ENCODE results near the gene NCAM1. TPM values are rescaled to one million over a fixed set of nuclear protein-coding genes. Genes with fewer than 3 reads are reported as not detected.

Gene NCAM1
- total RNA-seq, 1 donor from 2014 or later: 226 TPM

DNA sequence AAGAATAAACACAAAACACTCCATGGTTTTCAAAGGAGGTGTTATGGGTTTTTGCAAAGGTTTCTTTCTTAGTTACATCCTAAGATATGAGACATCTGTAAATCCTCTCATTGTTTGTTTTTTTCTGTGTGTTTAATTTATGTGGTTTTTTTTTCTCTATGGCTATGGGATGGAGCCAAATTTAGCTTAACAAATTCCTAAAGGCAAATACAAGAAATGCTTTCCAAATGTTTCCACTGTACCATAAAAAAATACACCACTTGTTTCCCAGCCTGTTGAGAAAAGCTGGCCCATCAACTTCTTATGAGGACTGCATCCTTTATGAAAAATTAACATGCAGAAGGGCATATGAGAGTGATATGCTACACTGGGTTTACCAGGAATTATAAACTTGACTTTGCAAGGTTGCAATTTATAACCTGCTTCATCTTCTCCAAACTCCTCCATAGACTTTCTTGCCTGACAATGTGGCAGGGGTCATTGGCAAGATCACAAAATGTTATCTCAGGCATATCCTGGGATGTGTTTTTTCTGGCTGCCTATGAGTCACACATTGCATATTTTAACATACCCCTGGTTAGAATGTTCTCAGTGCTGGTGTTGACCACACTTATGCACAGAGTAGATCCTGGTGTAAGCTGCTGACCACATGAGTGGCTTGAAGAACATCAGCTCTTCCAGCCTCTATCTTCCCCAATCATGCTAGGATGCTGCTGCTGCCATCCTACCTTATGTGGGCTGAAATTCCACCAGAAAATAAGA is 215.6 kb downstream of the NCAM1 start:
- ATAC-seq (ENCODE audit: poor library complexity): no peak
- intact Hi-C loops (cut with DNase I): no loop called here

GRCh38 chr11:113177671-113178070 is 216.5 kb downstream of the NCAM1 start:
- no peak for DNase-seq
- no peak for ATAC-seq (ENCODE audit: poor library complexity)

More for the DNA sequence above, 215.6 kb downstream of the NCAM1 start:
- DNase-seq: no peak

DNA sequence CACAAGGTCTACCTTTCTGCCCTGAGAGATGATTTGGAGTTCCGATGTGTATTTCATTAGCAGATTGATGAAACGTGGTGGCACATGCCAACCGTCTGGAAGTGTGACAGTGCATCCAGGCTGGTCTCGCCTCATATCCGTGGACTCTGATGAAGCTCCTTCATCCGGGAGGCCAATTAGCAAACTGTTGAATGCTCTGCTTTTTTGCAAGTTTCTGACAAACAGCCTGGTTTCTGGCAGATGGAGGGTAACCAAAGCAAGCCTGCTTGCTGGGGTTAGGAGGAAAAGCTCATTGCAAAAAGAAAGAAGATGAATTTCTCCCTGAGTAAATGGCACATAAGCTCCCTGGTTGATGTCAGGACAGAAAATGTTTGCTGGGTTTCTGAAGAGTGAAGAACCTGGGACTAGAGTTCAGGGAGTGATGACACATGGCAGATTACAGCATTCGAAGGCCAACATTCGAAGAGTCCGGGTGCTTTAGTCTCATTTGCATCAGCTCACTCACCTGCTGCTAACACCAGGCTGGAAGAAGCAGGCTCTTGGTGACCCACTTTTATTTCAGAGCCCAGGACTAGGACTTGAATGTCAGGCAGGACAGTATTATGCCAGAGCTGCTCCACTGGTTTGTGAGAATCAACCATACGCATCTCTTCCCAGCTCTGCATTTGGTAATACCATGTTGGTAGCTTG is 217.3 kb downstream of the NCAM1 start:
- DNase-seq (no peak), ATAC-seq (ENCODE audit: poor library complexity) (peak; percentile 16)
- intact Hi-C loops (cut with DNase I): no loop called here

More at GRCh38 chr11:113177671-113178070, 216.5 kb downstream of the NCAM1 start:
- intact Hi-C loops (cut with DNase I): no loop called here

- intact Hi-C loops (cut with DNase I): no loop called here
- DNase-seq: no peak
- no peak for ATAC-seq (ENCODE audit: poor library complexity)
Measured at GRCh38 chr11:113179181-113179704, 218.0 kb downstream of the NCAM1 start.

DNA sequence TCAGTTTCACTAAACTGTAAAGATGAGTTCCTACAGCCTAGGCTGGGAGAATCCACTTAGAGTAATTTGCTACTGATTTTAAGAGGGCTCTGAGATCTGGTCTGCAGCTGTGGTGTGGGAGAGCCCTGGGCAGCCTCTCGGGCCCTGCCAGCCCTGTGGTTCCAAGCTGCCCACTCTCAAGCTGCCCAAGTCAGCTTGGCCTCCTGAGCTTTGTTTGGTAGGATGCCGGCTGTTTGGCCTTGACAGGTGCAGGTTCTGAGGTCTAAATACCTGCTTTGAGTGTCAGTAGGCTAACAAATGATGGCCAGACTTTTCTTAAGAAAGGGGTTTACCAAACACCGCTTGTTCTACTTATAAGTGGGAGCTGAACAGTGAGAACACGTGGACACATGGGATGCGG is 219.9 kb downstream of the NCAM1 start:
- DNase-seq (no peak), ATAC-seq (ENCODE audit: poor library complexity) (no peak)
- intact Hi-C loops (cut with DNase I): no loop called here

- DNase-seq (no peak), ATAC-seq (ENCODE audit: poor library complexity) (no peak)
- intact Hi-C loops (cut with DNase I): no loop called here
Measured at GRCh38 chr11:113182288-113182687, 221.1 kb downstream of the NCAM1 start.

DNA sequence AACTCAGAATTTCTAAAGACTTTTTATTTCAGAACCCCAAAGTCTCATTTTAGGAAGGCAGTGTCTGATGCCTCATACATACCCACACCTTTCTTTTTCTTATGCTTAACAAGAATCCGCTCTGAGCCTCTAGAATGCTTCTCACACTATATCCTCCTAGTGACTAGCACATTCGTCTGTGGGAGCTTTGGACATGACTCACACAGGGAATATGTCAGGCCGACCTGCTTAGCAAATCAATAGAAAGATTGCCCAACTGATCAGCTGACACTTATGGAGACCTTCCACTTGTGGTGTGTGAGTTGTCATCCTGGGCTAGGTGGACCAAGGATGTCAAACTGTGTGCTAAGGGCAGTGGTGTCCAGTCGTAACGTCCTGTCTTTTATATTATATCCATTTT is 223.3 kb downstream of the NCAM1 start:
- intact Hi-C loops (cut with DNase I): no loop called here
- DNase-seq (no peak), ATAC-seq (ENCODE audit: poor library complexity) (no peak)

- DNase-seq (no peak), ATAC-seq (ENCODE audit: poor library complexity) (no peak)
- intact Hi-C loops (cut with DNase I): no loop called here
Measured at GRCh38 chr11:113188371-113188834, 227.2 kb downstream of the NCAM1 start.

- ATAC-seq (ENCODE audit: poor library complexity): peak; percentile 59
- peak; percentile 74 for DNase-seq
- intact Hi-C loops (cut with DNase I): no loop called here
Measured at GRCh38 chr11:113189909-113190667, 228.9 kb downstream of the NCAM1 start.

- DNase-seq: no peak
- intact Hi-C loops (cut with DNase I): no loop called here
- ATAC-seq (ENCODE audit: poor library complexity): no peak
Measured at GRCh38 chr11:113192121-113192925, 231.1 kb downstream of the NCAM1 start.

DNA sequence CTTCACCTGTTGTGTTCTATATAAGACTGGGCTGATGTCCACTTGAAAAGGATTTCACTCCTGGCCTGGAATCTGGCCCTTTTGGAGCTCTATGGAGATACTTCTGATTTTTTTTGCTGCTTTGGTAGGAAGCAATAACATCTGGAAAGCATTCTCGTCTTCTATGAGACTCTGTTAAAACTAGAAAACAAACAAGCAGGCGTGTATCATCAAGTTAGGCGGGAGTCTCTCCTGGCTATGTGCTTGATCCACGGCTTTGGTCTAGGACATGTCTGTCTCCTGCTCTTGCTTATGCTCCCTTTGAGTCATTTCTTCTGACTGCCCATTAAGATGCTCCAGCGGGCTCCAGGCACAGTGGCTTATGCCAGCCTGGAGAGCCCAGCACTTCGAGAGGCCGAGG is 231.8 kb downstream of the NCAM1 start:
- intact Hi-C loops (cut with DNase I): no loop called here
- DNase-seq (no peak), ATAC-seq (ENCODE audit: poor library complexity) (peak; percentile 48)

- ATAC-seq (ENCODE audit: poor library complexity): peak; percentile 81
- intact Hi-C loops (cut with DNase I): no loop called here
- DNase-seq: peak; percentile 70
Measured at GRCh38 chr11:113193946-113194345, 232.7 kb downstream of the NCAM1 start.

GRCh38 chr11:113195728-113196127 is 234.5 kb downstream of the NCAM1 start:
- ATAC-seq (ENCODE audit: poor library complexity): no peak
- intact Hi-C loops (cut with DNase I): no loop called here
- DNase-seq: no peak

GRCh38 chr11:113197446-113197845 is 236.2 kb downstream of the NCAM1 start:
- no peak for ATAC-seq (ENCODE audit: poor library complexity)
- no peak for DNase-seq
- intact Hi-C loops (cut with DNase I): no loop called here

DNA sequence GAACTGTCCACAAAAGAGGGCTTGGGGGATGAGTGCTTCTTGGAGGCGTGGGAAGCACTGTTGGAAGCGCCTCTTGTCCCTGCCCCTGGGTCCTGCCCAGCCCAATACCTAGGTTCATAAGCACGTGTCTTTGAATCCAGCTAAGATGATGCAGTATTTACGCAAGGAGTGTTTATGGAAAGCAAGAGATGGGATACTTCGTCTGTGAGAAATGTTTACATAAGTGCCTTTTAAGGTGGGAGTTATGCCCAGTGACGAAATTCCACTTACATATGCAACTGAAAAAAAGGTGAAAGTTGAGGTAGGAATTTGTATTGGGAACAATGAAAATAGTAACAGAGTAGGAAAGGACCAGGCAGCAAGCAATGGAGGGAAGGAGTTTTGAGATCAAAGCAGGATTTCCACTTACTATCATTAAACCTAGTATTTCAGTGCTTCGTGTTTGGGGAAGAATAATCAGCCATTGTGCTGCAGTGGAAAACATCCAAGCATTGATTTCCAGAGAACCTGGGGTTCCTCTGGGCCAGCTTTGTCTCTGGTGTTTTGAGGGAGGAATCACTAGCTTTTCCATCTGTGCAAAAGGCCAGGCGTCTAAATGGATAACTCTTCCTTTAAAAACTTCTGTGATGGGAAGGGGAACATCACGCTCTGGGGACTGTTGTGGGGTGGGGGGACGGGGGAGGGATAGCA is 237.9 kb downstream of the NCAM1 start:
- DNase-seq: no peak
- intact Hi-C loops (cut with DNase I): no loop called here
- no peak for ATAC-seq (ENCODE audit: poor library complexity)

DNA sequence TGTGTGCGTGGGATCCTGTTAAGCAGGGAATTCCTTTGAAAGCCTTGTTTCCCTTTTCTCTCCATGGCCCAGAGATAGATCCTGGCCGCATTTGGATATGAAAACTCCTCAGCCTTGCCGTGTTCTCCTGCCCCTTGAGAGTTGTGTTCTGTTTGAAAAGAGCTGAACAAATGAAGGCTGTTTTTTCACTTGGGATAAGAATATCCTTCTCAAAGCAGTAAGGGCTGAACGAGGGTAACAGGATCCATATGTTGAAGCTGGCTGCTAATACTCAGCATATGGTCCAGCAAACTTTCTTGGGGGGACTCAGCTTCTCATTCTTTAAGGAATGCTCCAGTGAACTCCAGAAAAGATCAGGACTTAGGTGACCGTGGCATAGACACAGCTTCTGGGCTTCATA is 238.6 kb downstream of the NCAM1 start:
- intact Hi-C loops (cut with DNase I): no loop called here
- DNase-seq: no peak
- ATAC-seq (ENCODE audit: poor library complexity): peak; percentile 27

- DNase-seq (no peak), ATAC-seq (ENCODE audit: poor library complexity) (no peak)
- intact Hi-C loops (cut with DNase I): no loop called here
Measured at GRCh38 chr11:113201054-113201818, 240.0 kb downstream of the NCAM1 start.
